Measurements from ENCODE around the gene MCF2L2. TPM values are rescaled to one million over a fixed set of nuclear protein-coding genes. Genes with fewer than 3 reads are reported as not detected.
A peak's percentile ranks its signal among the peaks of the same experiment; 100 is the strongest.

The MCF2L2 gene
- total RNA-seq, 1 experiment from 2014 or later: 1.7 TPM

GRCh38 chr3:183212096-183212495 lies 216.3 kb downstream of the MCF2L2 start:
- H3F3A ChIP-seq (ENCODE audit: insufficient read depth, low read depth): no peaks in the 10 kb centered on the region
- no peaks in the 10 kb centered on the region for H3K27me3 ChIP-seq (ENCODE audit: insufficient read depth, low read depth)
- ChIA-PET CTCF (no interaction called here), POLR2A (ENCODE audit: unreplicated experiment) (no interaction called here)
- TF ChIP-seq CTCF (conservative IDR thresholded peaks at IDR 0.05) (no peak), EZH2 (IDR thresholded peaks at IDR 0.05; ENCODE audit: low read depth) (no peak)
- BruUV-seq (replicated peaks): no TSS peak
- no peak overlapping the region for H3K4me2 ChIP-seq
- peak in 1 of 2 experiments; percentile 29 for DNase-seq
- H3K9me2 ChIP-seq (ENCODE audit: insufficient read depth): no peaks in the 10 kb centered on the region
- no peak overlapping the region for H3K4me3 ChIP-seq
- intact Hi-C loops (cut with micrococcal nuclease; ENCODE audit: unreplicated experiment): no loop called here
- H4K20me1 ChIP-seq (ENCODE audit: insufficient read depth): no peaks in the 10 kb centered on the region
- H3K4me1 ChIP-seq (replicated peaks; ENCODE audit: insufficient read depth): no peaks in the 10 kb centered on the region
- no peaks in the 10 kb centered on the region for H3K9me3 ChIP-seq (ENCODE audit: insufficient read depth, low read depth)
- H3K27ac ChIP-seq: no peak overlapping the region
- H3K36me3 ChIP-seq (ENCODE audit: low read depth): no peaks in the 10 kb centered on the region
- no peak overlapping the region for H2AFZ ChIP-seq
- no peaks in the 10 kb centered on the region for H3K79me2 ChIP-seq (ENCODE audit: low read depth)

GRCh38 chr3:183211352-183211751 lies 217.1 kb downstream of the MCF2L2 start:
- TF ChIP-seq CTCF (conservative IDR thresholded peaks at IDR 0.05): no peak
- no peak for TF ChIP-seq EZH2 (IDR thresholded peaks at IDR 0.05; ENCODE audit: low read depth)
- BruUV-seq (replicated peaks): no TSS peak
- no peaks in the 10 kb centered on the region for H3K27me3 ChIP-seq (ENCODE audit: insufficient read depth, low read depth)
- intact Hi-C loops (cut with micrococcal nuclease; ENCODE audit: unreplicated experiment): no loop called here
- H4K20me1 ChIP-seq (ENCODE audit: insufficient read depth): no peaks in the 10 kb centered on the region
- ChIA-PET CTCF (no interaction called here), POLR2A (ENCODE audit: unreplicated experiment) (no interaction called here)
- H3K9me3 ChIP-seq (ENCODE audit: insufficient read depth, low read depth): no peaks in the 10 kb centered on the region
- no peak overlapping the region for H3K4me2 ChIP-seq
- H3K4me1 ChIP-seq (replicated peaks; ENCODE audit: insufficient read depth): no peaks in the 10 kb centered on the region
- H3K36me3 ChIP-seq (ENCODE audit: low read depth): no peaks in the 10 kb centered on the region
- no peak overlapping the region for H2AFZ ChIP-seq
- no peak overlapping the region for H3K4me3 ChIP-seq
- H3K79me2 ChIP-seq (ENCODE audit: low read depth): no peaks in the 10 kb centered on the region
- no peak for DNase-seq
- no peaks in the 10 kb centered on the region for H3F3A ChIP-seq (ENCODE audit: insufficient read depth, low read depth)
- no peaks in the 10 kb centered on the region for H3K9me2 ChIP-seq (ENCODE audit: insufficient read depth)
- H3K27ac ChIP-seq: no peak overlapping the region

- no TSS peak for BruUV-seq (replicated peaks)
- Histone ChIP-seq H3K4me3 (no peak overlapping the region), H3K79me2 (ENCODE audit: low read depth) (no peaks in the 10 kb centered on the region), H2AFZ (no peak overlapping the region), H3K4me1 (replicated peaks; ENCODE audit: insufficient read depth) (no peaks in the 10 kb centered on the region), H3K36me3 (ENCODE audit: low read depth) (no peaks in the 10 kb centered on the region), H3K9me2 (ENCODE audit: insufficient read depth) (no peaks in the 10 kb centered on the region), H3K4me2 (no peak overlapping the region), H3K27ac (no peak overlapping the region), H3F3A (ENCODE audit: insufficient read depth, low read depth) (no peaks in the 10 kb centered on the region), H3K9me3 (ENCODE audit: insufficient read depth, low read depth) (no peaks in the 10 kb centered on the region), H3K27me3 (ENCODE audit: insufficient read depth, low read depth) (no peaks in the 10 kb centered on the region), H4K20me1 (ENCODE audit: insufficient read depth) (no peaks in the 10 kb centered on the region)
- intact Hi-C loops (cut with micrococcal nuclease; ENCODE audit: unreplicated experiment): no loop called here
- ChIA-PET CTCF (no interaction called here), POLR2A (ENCODE audit: unreplicated experiment) (interaction anchor here (0.6 kb wide), 1 partner anchor 105 kb away, joined by 8 read pairs; no protein-coding TSS in a partner anchor)
- TF ChIP-seq CTCF (conservative IDR thresholded peaks at IDR 0.05): no peak
- no peak for TF ChIP-seq EZH2 (IDR thresholded peaks at IDR 0.05; ENCODE audit: low read depth)
- peak in 1 of 2 experiments; percentile 50 for DNase-seq
Observed at GRCh38 chr3:183210862-183211341, 217.5 kb downstream of the MCF2L2 start.
